ENCODE measurements around the gene NES.

NES gene, protein sequence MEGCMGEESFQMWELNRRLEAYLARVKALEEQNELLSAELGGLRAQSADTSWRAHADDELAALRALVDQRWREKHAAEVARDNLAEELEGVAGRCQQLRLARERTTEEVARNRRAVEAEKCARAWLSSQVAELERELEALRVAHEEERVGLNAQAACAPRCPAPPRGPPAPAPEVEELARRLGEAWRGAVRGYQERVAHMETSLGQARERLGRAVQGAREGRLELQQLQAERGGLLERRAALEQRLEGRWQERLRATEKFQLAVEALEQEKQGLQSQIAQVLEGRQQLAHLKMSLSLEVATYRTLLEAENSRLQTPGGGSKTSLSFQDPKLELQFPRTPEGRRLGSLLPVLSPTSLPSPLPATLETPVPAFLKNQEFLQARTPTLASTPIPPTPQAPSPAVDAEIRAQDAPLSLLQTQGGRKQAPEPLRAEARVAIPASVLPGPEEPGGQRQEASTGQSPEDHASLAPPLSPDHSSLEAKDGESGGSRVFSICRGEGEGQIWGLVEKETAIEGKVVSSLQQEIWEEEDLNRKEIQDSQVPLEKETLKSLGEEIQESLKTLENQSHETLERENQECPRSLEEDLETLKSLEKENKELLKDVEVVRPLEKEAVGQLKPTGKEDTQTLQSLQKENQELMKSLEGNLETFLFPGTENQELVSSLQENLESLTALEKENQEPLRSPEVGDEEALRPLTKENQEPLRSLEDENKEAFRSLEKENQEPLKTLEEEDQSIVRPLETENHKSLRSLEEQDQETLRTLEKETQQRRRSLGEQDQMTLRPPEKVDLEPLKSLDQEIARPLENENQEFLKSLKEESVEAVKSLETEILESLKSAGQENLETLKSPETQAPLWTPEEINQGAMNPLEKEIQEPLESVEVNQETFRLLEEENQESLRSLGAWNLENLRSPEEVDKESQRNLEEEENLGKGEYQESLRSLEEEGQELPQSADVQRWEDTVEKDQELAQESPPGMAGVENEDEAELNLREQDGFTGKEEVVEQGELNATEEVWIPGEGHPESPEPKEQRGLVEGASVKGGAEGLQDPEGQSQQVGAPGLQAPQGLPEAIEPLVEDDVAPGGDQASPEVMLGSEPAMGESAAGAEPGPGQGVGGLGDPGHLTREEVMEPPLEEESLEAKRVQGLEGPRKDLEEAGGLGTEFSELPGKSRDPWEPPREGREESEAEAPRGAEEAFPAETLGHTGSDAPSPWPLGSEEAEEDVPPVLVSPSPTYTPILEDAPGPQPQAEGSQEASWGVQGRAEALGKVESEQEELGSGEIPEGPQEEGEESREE (N-terminal part only)

GRCh38 chr1:156676820-156677615 is at the start of gene NES:
Gene NES, minus strand, starts transcription at chr1:156677407. Its CDS starts 143 bp downstream, at chr1:156677264.
- no peak for DNase-seq

DNA sequence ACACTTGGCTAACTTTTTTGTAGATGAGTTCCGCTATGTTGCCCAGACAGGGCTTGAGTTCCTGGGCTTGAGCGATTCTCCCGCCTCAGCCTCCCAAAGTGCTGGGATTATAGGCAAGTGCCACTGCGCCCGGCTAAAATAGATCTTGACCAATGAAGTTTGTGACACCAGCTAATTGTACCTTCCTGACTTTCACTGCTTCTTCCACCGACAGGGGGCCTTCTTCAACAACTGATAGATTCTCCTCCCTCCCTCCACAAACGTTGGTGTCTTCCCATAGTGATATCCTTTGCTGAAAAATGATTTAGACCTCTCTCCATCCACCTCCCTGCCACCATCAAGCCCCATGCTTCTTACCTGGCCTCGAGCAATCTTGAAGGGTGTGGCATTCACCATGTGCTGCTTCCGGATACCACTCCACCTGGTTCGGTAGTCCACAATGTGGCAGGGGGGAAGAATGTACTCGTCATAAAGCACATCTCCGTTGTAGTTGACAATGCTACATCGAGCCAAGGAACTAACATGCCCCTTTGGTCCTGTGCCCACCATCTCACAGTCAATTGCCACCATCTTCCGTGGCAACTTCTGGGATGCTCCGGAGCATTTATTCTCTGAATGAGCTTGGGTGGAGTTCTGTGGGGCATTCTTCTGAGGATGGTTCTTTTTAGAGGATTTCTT is 49.5 kb upstream of the NES start:
- peak in 5 of 6 experiments; percentile 10 to 44 (median 38) for DNase-seq

DNA sequence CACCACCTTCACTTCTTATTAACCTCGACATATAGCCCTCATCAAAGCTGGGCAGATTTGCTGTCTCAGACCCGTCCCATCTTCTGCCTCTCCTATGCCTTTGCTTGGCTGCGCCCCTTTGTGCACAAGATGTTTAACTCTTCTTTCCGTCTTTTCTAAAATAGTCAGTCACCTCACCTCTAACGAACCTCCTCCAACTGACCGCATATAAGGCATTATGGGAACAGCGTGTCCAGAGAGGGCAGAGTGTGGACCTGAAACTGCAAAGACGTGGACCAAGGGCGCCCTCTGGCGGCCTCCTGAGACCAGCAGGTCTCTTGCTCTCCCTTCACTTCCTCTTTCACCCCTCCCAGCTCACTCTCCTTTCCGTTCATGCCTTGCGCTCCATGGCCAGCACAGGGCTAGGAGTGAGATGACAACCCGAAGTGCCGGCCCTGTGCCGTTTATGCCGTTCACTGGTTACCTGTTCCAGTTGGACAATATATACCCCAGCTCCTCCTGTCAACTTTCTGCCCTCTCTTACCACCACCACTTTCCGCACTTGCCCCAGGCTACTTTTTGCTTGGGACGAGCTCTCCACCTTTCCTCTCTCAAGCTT is 48.6 kb upstream of the NES start:
- DNase-seq, result peak; percentile 41 to 82 (median 70)

DNA sequence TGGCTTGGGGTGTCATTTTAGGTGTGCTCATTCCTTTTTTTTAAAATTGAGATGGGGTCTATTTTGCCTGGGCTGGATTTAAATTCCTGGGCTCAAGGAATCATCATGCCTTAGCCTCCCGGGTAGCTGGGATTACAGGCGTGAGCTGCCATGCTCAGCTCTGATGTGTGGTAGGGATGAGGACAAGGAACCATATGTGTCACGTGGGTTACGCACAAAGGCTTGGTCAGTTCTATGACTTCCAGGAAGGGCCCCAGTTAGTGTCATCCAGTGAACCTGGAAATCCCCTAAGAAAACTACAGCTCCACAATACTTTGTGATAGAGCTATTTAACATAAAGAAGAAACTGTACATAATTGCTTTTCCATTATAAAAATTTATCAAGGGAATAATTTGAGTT is 44.3 kb upstream of the NES start:
- DNase-seq, result no peak

- DNase-seq, result no peak
Observed at GRCh38 chr1:156721131-156721530, 43.9 kb upstream of the NES start.

DNA sequence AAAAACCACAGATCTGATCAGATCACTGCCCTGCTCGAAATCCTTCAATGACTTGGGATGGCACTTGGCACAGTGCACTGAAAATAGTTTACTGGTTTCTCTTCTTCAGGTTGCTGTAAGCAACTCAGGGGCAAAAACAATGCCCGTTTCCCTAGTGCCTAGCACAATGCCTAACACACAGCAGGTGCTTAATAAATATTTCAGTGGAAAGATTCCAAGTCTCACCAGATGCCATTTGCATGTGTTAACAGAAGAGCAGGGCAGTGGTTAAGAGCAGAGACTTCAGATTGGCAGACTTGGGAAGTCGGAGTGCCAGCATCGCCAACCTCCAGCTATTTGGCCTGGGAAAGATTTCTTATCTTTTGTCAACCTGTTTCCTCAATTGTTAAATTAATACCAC is 40.1 kb upstream of the NES start:
- DNase-seq, result no peak

DNA sequence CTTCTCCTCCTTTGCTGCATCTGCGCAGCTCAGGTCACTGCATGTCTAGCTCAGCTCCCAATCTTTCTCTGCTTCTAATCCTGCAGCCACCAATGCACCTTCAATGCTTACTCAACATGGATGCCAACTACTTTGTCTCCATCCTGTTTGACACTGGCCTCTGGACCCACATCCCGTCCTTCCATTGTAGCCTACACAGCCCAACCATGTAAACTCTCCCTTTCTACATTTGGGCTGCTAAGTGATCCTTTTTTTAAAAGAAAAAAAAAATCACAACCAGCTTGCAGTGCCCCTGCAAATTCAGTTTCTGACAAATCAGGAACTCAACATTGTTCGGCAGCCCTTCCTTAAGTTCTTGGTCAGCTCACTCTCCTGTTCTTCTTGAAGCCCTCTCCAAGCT is 37.6 kb upstream of the NES start:
- DNase-seq, result no peak

- no peak for DNase-seq
Observed at GRCh38 chr1:156712626-156713025, 35.4 kb upstream of the NES start.

GRCh38 chr1:156711011-156711817 is 34.0 kb upstream of the NES start:
- no peak for DNase-seq

DNA sequence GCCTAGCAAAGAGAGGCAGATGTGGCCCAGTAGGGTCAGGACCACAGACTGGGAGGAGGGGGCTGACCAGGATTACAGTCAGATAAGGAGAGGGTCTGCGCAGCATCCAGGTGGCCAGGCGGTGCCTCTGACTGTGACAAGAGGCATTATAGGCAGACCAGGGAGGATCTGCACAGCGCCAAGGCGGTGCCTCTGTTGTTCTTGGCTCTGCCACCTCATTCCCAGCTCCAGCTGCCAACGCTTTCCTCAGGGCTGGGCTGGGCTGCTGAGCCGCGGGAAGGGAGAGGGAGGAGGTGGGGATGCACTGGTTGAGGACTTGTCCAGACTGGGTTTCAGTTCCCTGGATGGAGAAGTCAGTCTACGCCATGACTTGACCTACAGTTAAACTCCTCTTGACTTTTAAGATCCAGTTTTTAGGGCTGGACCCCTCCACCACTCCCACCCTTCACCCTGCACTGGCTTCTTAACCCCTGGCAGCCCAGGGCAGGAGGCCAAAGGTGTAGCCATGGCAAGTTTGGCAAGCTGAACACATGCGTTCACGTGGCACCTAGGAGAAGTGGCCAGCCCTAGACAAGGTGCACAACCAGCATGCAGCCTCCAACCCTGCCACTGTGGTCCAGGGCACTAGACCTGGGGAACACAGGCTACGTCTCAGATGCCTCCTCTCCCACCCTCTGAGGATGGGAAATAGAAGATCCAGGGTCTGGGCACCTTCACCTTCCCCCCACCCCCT is 32.7 kb upstream of the NES start:
- no peak for DNase-seq

DNA sequence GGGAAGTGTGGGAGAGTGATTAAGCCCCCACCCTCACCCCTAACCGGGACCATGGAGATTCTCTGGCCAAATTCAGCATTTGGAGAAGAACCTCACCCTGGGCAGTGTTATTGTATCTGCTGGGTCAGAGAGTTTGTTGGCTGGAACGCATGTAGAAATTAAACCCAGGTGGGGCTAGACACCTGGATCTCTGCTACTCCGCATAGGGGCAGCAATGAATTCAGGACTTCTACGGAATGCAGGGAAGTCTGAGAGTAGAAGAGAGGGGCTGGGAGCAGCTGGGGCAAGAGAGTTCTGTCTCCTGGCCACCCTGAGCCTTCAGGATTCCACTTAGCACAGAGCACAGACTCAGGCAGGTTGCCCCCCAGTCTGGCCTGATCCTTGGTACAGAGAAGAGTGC is 31.8 kb upstream of the NES start:
- no peak for DNase-seq

- no peak for DNase-seq
Observed at GRCh38 chr1:156708218-156708661, 31.0 kb upstream of the NES start.

DNA sequence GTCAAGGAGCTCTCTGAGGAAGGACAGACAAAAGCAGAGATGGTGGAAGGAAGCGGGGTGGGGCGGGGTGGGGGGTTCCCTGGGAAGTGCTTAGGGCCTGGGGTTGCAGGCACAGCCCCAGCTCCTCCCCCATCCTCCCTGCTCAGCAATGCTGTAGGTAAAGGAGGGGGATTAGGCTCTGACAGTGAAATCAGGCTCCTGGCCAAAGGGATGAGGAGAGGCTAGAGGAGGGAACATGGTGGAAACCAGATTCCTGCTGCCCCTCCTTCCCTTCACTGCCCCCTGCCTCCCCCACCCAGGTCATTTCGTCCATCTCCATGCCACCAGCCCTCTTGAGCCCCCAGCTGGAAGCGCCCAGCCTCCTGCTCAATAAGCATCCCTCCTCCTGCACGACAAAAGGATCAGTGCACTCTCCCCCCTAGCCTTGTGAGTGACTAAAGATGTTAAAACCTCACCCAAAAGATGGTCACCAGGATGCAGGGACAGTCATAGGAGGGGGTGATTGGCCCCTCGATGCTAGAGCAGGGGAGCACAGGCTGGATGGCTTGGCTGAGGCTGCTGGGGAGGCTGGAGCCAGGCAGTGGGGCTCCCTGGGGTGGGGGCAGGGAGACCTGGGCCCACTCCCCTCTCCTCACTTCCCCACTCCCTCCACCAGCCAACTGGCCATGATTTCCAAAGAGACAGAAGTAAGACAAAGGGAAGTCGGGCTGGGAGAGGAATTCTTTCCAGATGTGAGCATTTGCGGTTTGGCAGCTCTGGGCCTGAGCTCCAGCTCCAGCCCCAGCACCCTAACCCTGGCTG is 30.4 kb upstream of the NES start:
- DNase-seq, result no peak

DNA sequence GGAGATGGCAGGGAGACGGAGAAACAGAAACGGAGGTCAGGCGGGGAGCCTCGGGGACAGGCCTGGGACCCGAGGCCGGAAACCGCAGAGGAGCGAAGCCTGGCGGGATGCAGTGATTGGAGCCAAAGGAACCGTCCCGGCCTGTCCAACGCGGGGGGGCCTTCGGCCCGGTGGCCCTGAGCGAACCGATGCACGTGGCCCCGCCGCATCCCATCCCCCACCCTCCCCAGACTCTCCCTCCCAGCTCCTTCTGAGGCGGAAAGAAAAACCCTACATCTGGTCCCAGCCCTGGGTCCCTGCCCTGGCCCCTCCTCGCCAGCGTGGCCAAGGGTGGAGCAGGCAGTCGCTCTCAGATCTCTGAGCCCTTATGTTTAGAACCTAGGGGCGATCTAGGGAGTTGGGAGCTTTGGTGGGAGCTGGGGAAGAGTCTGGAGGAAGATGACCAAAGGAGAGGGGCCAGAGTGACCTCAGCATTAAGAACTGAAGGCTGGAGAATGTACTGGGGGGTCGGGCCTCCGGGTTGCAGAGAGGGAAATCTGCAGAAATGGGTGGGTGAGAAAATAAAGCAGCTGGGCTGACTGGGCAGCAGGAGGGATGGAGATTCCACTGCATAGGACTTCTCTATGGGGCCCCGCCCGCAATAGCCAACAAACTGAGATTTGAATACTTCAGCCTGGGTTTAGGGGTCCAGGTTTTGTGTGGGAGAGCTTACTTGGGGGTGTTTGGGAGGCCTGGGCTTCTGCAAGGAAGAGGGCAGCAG is 29.6 kb upstream of the NES start:
- DNase-seq, result peak in 2 of 6 experiments; percentile 15 to 41

- peak; percentile 44 to 81 (median 68) for DNase-seq
Observed at GRCh38 chr1:156705918-156706656, 28.9 kb upstream of the NES start.

DNA sequence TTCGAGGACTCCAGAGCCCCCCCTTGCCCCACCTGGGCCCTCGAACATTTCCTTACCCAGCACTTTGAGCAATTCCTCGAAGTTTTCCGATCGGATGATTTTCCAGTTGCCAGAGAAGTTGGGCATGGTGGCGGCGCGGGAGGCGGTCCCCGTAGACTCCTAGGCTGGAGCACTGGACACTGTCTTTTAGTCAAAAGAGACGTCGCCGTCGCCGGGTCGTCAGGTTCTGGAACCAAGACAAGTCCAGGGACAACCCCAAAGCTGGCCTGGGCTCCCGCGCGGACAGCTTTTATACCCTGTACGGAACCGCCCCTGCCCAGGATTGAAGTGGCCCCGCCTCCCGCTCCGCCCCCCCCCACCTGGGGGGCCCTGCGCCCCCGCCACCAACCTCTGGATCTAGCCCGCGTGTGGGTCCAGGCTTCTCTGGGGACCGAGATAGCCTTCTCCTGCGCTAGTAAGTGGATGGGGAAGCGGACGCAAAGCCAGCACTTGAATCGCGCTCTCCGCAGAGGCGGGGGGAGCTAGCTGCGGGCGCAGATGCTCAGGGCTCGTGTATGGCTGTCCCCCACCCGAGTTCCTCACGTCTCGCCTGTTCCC is 28.2 kb upstream of the NES start, which contains the start of gene CRABP2:
TSS of gene CRABP2 (minus strand) at position 263 of the 597 bp plus-strand sequence. CDS start at position 126, 137 bp downstream.
- DNase-seq, result peak in 4 of 6 experiments; percentile 28 to 70 (median 48)

Measured in stimulated activated naive CD4-positive, alpha-beta T cell (primary cell).